ENCODE results near the gene EWSR1. TPM values are rescaled to one million over a fixed set of nuclear protein-coding genes. Genes with fewer than 3 reads are reported as not detected.
A peak's percentile ranks its signal among the peaks of the same experiment; 100 is the strongest.
"Not testable (repeated sequence)": the region's sequence is repeated elsewhere in the genome, so short reads cannot be mapped to it uniquely, and the experiment has no call there.

EWSR1 gene, protein sequence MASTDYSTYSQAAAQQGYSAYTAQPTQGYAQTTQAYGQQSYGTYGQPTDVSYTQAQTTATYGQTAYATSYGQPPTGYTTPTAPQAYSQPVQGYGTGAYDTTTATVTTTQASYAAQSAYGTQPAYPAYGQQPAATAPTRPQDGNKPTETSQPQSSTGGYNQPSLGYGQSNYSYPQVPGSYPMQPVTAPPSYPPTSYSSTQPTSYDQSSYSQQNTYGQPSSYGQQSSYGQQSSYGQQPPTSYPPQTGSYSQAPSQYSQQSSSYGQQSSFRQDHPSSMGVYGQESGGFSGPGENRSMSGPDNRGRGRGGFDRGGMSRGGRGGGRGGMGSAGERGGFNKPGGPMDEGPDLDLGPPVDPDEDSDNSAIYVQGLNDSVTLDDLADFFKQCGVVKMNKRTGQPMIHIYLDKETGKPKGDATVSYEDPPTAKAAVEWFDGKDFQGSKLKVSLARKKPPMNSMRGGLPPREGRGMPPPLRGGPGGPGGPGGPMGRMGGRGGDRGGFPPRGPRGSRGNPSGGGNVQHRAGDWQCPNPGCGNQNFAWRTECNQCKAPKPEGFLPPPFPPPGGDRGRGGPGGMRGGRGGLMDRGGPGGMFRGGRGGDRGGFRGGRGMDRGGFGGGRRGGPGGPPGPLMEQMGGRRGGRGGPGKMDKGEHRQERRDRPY
- 100 to 1,000 TPM; 197 to 225 TPM for total RNA-seq

DNA sequence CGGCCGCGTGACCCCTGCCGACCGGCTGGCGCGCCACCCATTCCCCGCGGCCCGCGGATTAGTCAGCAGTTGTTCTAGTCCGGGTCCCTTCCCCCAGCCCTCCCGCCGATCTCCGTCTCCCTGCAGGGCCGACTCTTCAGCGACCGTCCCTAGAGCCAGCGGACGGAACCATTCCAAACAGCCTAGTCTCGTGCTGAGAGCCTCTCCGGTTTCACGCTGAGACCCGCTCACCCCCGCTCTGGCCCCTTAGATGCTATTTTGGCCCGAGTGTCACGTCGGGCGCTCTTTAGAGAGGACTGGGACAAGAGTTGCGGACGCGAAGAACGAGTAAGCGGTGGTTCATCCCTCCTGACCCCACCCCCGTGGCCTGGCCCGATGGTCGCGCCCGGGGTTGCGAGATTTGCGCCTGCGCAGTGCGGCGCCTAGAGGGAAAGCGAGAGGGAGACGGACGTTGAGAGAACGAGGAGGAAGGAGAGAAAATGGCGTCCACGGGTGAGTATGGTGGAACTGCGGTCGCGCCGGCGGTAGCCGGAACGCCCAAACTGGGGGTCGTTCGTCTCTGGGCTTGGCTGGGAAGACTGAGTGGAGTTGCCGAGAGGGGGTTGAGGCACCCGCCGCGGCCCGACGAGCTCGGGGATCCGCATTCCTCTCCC, at the start of gene EWSR1, which contains the start of gene RHBDD3:
EWSR1 (plus strand) TSS at position 411 of the 653 bp plus-strand sequence; CDS start at position 480, 69 bp downstream.
RHBDD3 (minus strand) TSS at position 124 of the 653 bp plus-strand sequence. CDS start 2,355 bp downstream, outside the sequence.
- H3K9me3 ChIP-seq, result no peaks in the 10 kb centered on the region
- peaks cover 9% of the 10 kb centered on the region for H3K36me3 ChIP-seq
- peaks cover 35 to 48% of the 10 kb centered on the region in 2 donors for H3K4me1 ChIP-seq (ENCODE audit: control insufficient read depth in 1 of 2, low read depth in 2 of 2)
- ATAC-seq (ENCODE audit: insufficient number of reproducible peaks, low FRiP score, low read depth), result peak; percentile 92
- peak; percentile 90 for DNase-seq (ENCODE audit: low spot score)
- H3K27ac ChIP-seq, result peak within 1 kb of the TSS; percentile 96 to 97
- TF ChIP-seq, protein P1, sequence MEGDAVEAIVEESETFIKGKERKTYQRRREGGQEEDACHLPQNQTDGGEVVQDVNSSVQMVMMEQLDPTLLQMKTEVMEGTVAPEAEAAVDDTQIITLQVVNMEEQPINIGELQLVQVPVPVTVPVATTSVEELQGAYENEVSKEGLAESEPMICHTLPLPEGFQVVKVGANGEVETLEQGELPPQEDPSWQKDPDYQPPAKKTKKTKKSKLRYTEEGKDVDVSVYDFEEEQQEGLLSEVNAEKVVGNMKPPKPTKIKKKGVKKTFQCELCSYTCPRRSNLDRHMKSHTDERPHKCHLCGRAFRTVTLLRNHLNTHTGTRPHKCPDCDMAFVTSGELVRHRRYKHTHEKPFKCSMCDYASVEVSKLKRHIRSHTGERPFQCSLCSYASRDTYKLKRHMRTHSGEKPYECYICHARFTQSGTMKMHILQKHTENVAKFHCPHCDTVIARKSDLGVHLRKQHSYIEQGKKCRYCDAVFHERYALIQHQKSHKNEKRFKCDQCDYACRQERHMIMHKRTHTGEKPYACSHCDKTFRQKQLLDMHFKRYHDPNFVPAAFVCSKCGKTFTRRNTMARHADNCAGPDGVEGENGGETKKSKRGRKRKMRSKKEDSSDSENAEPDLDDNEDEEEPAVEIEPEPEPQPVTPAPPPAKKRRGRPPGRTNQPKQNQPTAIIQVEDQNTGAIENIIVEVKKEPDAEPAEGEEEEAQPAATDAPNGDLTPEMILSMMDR (IDR thresholded peaks at IDR 0.05), result no peak
- peak within 1 kb of the TSS; percentile 92 for H3K4me3 ChIP-seq
- H3K27me3 ChIP-seq (replicated peaks; ENCODE audit: insufficient read depth), result no peaks in the 10 kb centered on the region

DNA sequence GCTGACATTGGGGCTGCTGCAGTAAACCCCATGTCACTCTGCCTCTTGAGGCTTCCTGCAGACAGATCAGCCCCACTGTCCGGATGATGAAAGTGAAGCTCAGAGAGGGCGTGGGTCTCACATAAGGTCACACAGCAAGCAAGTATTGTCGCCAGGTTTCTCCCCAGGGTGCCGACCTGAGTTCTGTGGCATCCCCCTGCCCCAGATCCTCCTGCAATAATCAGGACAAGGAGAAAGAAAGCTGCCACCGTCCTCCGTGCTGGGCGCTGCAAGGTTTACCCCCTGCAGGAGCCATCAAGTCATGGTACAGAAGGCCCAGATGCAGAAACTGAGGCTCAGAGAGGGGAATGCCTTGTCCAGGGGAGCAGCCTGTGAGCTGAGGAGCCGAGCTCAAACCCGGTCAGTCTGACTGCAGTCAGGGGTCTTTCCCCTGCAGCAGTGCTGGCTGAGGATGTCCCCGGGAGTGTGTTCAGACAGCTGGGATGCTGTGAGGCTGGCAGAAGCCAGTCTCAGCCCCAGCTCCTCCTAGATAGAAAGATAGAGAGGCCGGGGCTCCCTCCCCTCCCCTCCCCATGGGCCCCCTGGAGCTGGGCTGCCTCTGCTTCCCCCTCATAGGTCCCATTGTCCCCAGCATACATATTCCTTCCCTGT, 49.2 kb upstream of the EWSR1 start:
- ATAC-seq (ENCODE audit: insufficient number of reproducible peaks, low FRiP score, low read depth) (no peak), DNase-seq (ENCODE audit: low spot score) (no peak)
- TF ChIP-seq, protein P1 (IDR thresholded peaks at IDR 0.05), result no peak
- Histone ChIP-seq H3K36me3 (no peaks in the 10 kb centered on the region), H3K4me3 (no peak overlapping the region), H3K4me1 (ENCODE audit: control insufficient read depth in 1 of 2, low read depth in 2 of 2) (peaks cover 0 to 8% of the 10 kb centered on the region in 2 donors), H3K9me3 (no peaks in the 10 kb centered on the region), H3K27me3 (replicated peaks; ENCODE audit: insufficient read depth) (no peaks in the 10 kb centered on the region), H3K27ac (no peak overlapping the region)

DNA sequence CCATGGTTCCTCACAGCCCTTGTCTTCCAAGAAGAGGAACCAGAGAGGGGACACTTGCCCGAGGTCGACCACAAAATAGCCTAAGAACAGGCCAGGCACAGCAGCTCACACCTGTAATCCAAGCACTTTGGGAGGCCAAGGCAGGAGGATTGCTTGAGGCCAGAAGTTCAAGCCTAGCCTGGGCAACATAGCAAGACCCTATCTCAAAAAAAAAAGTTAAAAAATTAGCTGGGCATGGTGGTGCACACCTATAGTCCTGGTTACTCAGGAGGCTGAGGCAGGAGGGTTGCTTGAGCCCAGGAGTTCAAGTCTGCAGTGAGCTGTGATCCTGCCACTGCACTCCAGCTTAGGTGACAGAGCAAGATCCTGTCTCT, 48.7 kb upstream of the EWSR1 start:
- H3K27me3 ChIP-seq (replicated peaks; ENCODE audit: insufficient read depth); H3K36me3 ChIP-seq; H3K27ac ChIP-seq; H3K4me3 ChIP-seq; H3K9me3 ChIP-seq; ATAC-seq (ENCODE audit: insufficient number of reproducible peaks, low FRiP score, low read depth); DNase-seq (ENCODE audit: low spot score): not testable (repeated sequence)
- peaks cover 5 to 13% of the 10 kb centered on the region in 2 donors for H3K4me1 ChIP-seq (ENCODE audit: control insufficient read depth in 1 of 2, low read depth in 2 of 2)

DNA sequence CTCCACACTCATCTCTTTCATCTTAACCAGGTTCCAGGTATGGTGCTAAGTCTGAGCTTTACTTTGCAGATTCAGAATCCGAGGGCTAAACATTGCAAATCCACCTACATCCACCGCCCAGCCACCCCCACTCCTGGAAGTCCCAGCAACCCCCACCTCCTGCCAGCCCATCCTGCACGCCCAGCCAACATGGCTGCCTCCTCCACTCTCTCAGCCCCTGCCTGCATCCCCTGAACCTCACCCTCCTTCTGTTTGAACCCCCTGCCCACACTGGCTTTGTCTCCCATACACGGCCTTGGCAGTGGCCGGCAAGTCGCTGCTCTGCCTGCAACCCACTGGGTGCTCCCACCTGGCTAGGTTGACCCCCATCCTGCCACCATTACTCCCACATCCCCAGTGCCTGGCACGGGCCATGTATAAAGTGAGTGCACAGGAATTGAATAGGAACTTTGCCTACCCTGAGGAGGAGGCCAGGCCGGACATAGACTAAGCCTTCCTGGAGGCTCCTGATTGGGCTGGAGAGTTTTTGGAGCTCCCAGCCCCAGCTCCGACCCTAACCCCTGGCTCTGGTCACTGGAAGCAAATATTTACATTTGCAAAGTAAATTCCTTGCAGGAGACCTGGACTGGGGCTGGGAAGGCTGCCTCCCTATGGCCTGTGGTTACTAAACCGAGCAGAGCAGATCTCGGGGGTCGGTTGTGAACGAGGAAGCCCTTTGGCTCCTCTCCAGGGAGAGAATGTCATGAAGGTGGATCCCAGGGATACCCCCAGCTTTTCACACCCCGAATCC, 48.0 kb upstream of the EWSR1 start:
- H3K4me1 ChIP-seq (ENCODE audit: control insufficient read depth in 1 of 2, low read depth in 2 of 2), result peaks cover 9 to 20% of the 10 kb centered on the region in 2 donors
- no peaks in the 10 kb centered on the region for H3K27me3 ChIP-seq (replicated peaks; ENCODE audit: insufficient read depth)
- H3K27ac ChIP-seq, result no peak overlapping the region
- ATAC-seq (ENCODE audit: insufficient number of reproducible peaks, low FRiP score, low read depth), result no peak
- no peaks in the 10 kb centered on the region for H3K9me3 ChIP-seq
- DNase-seq (ENCODE audit: low spot score), result no peak
- H3K36me3 ChIP-seq, result no peaks in the 10 kb centered on the region
- H3K4me3 ChIP-seq, result no peak overlapping the region
- TF ChIP-seq, protein P1 (IDR thresholded peaks at IDR 0.05), result no peak

Measured in thoracic aorta (tissue), 2 donors.